ENCODE data around the gene PACRG. TPM values are rescaled to one million over a fixed set of nuclear protein-coding genes. Genes with fewer than 3 reads are reported as not detected.

Gene PACRG
- total and polyA plus RNA-seq, 4 donors = 0.47 to 3.8 (median 2.4) TPM

GRCh38 chr6:163249651-163250101 lies 521.9 kb downstream of the PACRG start:
- Histone ChIP-seq H3K4me3 (ENCODE audit: low read depth in 1 of 3, low read length in 3 of 3) (no peak overlapping the region), H3K9ac (ENCODE audit: low read depth in 1 of 2, low read length in 2 of 2) (no peak overlapping the region), H3K36me3 (ENCODE audit: control insufficient read depth in 4 of 4, insufficient read depth in 3 of 4, low read depth in 1 of 4, low read length in 3 of 4) (no peaks in the 10 kb centered on the region), H3K27me3 (ENCODE audit: control insufficient read depth in 4 of 4, insufficient read depth in 4 of 4, low read length in 3 of 4) (no peaks in the 10 kb centered on the region), H3K4me1 (ENCODE audit: control insufficient read depth in 4 of 4, insufficient read depth in 4 of 4, low read length in 3 of 4) (peaks cover 0 to 4% (median 0%) of the 10 kb centered on the region in 4 donors), H3K9me3 (ENCODE audit: control insufficient read depth in 4 of 4, low read length in 3 of 4) (no peaks in the 10 kb centered on the region), H3K27ac (ENCODE audit: low read depth in 1 of 2, low read length in 2 of 2) (no peak overlapping the region)
- TF ChIP-seq FOXA2 (IDR thresholded peaks at IDR 0.05) (no peak), EGR1 (IDR thresholded peaks at IDR 0.05; ENCODE audit: low read depth in 2 of 2) (no peak), RXRA (IDR thresholded peaks at IDR 0.05) (no peak), JUND (IDR thresholded peaks at IDR 0.05) (no peak), HNF4A (conservative IDR thresholded peaks at IDR 0.05) (no peak), NR2F2 (IDR thresholded peaks at IDR 0.05) (no peak), TAF1 (conservative IDR thresholded peaks at IDR 0.05) (no peak), RAD21 (IDR thresholded peaks at IDR 0.05) (no peak), SP1 (IDR thresholded peaks at IDR 0.05) (no peak), YY1 (IDR thresholded peaks at IDR 0.05) (no peak), CTCF (IDR thresholded peaks at IDR 0.05; ENCODE audit: low read depth, low read length, missing input control) (no peak), FOXA1 (IDR thresholded peaks at IDR 0.05) (no peak), HNF4G (IDR thresholded peaks at IDR 0.05) (no peak), GABPA (IDR thresholded peaks at IDR 0.05 in 1 of 2, conservative IDR thresholded peaks at IDR 0.05 in 1 of 2) (no peak)
- TF ChIP-seq, protein P1, sequence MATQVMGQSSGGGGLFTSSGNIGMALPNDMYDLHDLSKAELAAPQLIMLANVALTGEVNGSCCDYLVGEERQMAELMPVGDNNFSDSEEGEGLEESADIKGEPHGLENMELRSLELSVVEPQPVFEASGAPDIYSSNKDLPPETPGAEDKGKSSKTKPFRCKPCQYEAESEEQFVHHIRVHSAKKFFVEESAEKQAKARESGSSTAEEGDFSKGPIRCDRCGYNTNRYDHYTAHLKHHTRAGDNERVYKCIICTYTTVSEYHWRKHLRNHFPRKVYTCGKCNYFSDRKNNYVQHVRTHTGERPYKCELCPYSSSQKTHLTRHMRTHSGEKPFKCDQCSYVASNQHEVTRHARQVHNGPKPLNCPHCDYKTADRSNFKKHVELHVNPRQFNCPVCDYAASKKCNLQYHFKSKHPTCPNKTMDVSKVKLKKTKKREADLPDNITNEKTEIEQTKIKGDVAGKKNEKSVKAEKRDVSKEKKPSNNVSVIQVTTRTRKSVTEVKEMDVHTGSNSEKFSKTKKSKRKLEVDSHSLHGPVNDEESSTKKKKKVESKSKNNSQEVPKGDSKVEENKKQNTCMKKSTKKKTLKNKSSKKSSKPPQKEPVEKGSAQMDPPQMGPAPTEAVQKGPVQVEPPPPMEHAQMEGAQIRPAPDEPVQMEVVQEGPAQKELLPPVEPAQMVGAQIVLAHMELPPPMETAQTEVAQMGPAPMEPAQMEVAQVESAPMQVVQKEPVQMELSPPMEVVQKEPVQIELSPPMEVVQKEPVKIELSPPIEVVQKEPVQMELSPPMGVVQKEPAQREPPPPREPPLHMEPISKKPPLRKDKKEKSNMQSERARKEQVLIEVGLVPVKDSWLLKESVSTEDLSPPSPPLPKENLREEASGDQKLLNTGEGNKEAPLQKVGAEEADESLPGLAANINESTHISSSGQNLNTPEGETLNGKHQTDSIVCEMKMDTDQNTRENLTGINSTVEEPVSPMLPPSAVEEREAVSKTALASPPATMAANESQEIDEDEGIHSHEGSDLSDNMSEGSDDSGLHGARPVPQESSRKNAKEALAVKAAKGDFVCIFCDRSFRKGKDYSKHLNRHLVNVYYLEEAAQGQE (IDR thresholded peaks at IDR 0.05) = no peak
- TF ChIP-seq, protein P2, sequence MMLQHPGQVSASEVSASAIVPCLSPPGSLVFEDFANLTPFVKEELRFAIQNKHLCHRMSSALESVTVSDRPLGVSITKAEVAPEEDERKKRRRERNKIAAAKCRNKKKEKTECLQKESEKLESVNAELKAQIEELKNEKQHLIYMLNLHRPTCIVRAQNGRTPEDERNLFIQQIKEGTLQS (IDR thresholded peaks at IDR 0.05) = no peak
- TF ChIP-seq, protein P3, sequence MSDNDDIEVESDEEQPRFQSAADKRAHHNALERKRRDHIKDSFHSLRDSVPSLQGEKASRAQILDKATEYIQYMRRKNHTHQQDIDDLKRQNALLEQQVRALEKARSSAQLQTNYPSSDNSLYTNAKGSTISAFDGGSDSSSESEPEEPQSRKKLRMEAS (IDR thresholded peaks at IDR 0.05) = no peak
- 81% methylated on average over 8 of the region's 8 CpGs for WGBS
- no peak for DNase-seq (ENCODE audit: low spot score)

GRCh38 chr6:163250116-163250515 lies 522.3 kb downstream of the PACRG start:
- Histone ChIP-seq H3K9ac (ENCODE audit: low read depth in 1 of 2, low read length in 2 of 2) (no peak overlapping the region), H3K4me1 (ENCODE audit: control insufficient read depth in 4 of 4, insufficient read depth in 4 of 4, low read length in 3 of 4) (peaks cover 0 to 4% (median 0%) of the 10 kb centered on the region in 4 donors), H3K4me3 (ENCODE audit: low read depth in 1 of 3, low read length in 3 of 3) (no peak overlapping the region), H3K27ac (ENCODE audit: low read depth in 1 of 2, low read length in 2 of 2) (no peak overlapping the region), H3K9me3 (ENCODE audit: control insufficient read depth in 4 of 4, low read length in 3 of 4) (no peaks in the 10 kb centered on the region), H3K27me3 (ENCODE audit: control insufficient read depth in 4 of 4, insufficient read depth in 4 of 4, low read length in 3 of 4) (no peaks in the 10 kb centered on the region), H3K36me3 (ENCODE audit: control insufficient read depth in 4 of 4, insufficient read depth in 3 of 4, low read depth in 1 of 4, low read length in 3 of 4) (no peaks in the 10 kb centered on the region)
- TF ChIP-seq, protein P3 (IDR thresholded peaks at IDR 0.05) = no peak
- TF ChIP-seq NR2F2 (IDR thresholded peaks at IDR 0.05) (no peak), RXRA (IDR thresholded peaks at IDR 0.05) (no peak), SP1 (IDR thresholded peaks at IDR 0.05) (no peak)
- 83% methylated on average over 4 of the region's 4 CpGs for WGBS
- DNase-seq (ENCODE audit: low spot score) = no peak
